ENCODE measurements around the gene NME7. TPM values are rescaled to one million over a fixed set of nuclear protein-coding genes. Genes with fewer than 3 reads are reported as not detected.
A peak's percentile ranks its signal among the peaks of the same experiment; 100 is the strongest.

Gene NME7
- total RNA-seq, 1 experiment from 2014 or later, result 30.3 TPM

DNA sequence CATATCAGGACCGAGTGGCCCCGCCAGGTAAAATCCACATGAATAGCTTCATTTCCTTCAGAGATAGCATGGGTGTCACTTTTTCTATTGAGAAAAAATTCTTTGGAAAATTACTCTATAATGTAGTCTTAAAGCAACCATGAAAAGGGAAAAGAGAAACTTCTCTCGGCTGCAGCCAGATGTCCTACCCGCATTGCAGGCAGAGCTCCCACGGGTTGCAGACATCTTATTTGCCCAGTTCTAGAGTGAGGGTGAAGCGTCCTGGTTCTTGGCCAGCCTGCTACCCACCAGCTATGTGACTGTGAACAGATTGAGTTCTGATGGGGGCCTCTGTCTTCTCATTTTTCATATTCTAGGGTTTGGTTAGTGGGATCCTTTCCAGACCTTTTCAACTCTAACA lies 256.1 kb downstream of the NME7 start:
- ATAC-seq, result no peak
- no peak for TF ChIP-seq SIN3A (IDR thresholded peaks at IDR 0.05; ENCODE audit: borderline replicate concordance, insufficient read depth, low read depth, low read length)
- no peak for TF ChIP-seq TCF7L2 (IDR thresholded peaks at IDR 0.05; ENCODE audit: low read depth, low read length)
- TF ChIP-seq, protein P1, sequence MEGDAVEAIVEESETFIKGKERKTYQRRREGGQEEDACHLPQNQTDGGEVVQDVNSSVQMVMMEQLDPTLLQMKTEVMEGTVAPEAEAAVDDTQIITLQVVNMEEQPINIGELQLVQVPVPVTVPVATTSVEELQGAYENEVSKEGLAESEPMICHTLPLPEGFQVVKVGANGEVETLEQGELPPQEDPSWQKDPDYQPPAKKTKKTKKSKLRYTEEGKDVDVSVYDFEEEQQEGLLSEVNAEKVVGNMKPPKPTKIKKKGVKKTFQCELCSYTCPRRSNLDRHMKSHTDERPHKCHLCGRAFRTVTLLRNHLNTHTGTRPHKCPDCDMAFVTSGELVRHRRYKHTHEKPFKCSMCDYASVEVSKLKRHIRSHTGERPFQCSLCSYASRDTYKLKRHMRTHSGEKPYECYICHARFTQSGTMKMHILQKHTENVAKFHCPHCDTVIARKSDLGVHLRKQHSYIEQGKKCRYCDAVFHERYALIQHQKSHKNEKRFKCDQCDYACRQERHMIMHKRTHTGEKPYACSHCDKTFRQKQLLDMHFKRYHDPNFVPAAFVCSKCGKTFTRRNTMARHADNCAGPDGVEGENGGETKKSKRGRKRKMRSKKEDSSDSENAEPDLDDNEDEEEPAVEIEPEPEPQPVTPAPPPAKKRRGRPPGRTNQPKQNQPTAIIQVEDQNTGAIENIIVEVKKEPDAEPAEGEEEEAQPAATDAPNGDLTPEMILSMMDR (IDR thresholded peaks at IDR 0.05), result no peak
- no peak for TF ChIP-seq POLR2AphosphoS5 (IDR thresholded peaks at IDR 0.05; ENCODE audit: low read depth, low read length)
- TF ChIP-seq, protein P2, sequence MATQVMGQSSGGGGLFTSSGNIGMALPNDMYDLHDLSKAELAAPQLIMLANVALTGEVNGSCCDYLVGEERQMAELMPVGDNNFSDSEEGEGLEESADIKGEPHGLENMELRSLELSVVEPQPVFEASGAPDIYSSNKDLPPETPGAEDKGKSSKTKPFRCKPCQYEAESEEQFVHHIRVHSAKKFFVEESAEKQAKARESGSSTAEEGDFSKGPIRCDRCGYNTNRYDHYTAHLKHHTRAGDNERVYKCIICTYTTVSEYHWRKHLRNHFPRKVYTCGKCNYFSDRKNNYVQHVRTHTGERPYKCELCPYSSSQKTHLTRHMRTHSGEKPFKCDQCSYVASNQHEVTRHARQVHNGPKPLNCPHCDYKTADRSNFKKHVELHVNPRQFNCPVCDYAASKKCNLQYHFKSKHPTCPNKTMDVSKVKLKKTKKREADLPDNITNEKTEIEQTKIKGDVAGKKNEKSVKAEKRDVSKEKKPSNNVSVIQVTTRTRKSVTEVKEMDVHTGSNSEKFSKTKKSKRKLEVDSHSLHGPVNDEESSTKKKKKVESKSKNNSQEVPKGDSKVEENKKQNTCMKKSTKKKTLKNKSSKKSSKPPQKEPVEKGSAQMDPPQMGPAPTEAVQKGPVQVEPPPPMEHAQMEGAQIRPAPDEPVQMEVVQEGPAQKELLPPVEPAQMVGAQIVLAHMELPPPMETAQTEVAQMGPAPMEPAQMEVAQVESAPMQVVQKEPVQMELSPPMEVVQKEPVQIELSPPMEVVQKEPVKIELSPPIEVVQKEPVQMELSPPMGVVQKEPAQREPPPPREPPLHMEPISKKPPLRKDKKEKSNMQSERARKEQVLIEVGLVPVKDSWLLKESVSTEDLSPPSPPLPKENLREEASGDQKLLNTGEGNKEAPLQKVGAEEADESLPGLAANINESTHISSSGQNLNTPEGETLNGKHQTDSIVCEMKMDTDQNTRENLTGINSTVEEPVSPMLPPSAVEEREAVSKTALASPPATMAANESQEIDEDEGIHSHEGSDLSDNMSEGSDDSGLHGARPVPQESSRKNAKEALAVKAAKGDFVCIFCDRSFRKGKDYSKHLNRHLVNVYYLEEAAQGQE (IDR thresholded peaks at IDR 0.05; ENCODE audit: insufficient read depth in 1 of 2, low read depth in 2 of 2, low read length in 1 of 2), result no peak
- DNase-seq (ENCODE audit: low read depth, low spot score), result no peak
- no peaks in the 10 kb centered on the region for H3K9me3 ChIP-seq (ENCODE audit: control insufficient read depth, insufficient read depth, low read depth, low read length)
- H3K36me3 ChIP-seq (ENCODE audit: control insufficient read depth, insufficient read depth, low read length), result peaks cover 7% of the 10 kb centered on the region
- intact Hi-C loops (cut with micrococcal nuclease; ENCODE audit: unreplicated experiment) (no loop called here), in situ Hi-C loops (cut with HindIII; ENCODE audit: low pct_unique_long_range_greater_than_20kb, low sequenced_read_pairs) (no loop called here)
- peak overlapping the region; percentile 96 for H3K27ac ChIP-seq (ENCODE audit: low read length)
- ChIA-PET CTCF (interaction anchor here (0.6 kb wide), 1 partner anchor 697 kb away, joined by 3 read pairs; no protein-coding TSS in a partner anchor), POLR2A (interaction anchor here (0.6 kb wide), 2 partner anchors 256 kb away, joined by 3 read pairs; partner anchors contain the start of gene NME7)
- BruUV-seq (replicated peaks), result no TSS peak
- peak overlapping the region in 1 of 2 experiments; percentile 97; a peak in 2 of 4 replicates for H3K4me3 ChIP-seq (ENCODE audit: low read depth in 2 of 2, low read length in 2 of 2)
- no peaks in the 10 kb centered on the region for H3K27me3 ChIP-seq (ENCODE audit: control insufficient read depth, insufficient read depth, low read length)
- peaks cover 52% of the 10 kb centered on the region for H3K4me1 ChIP-seq (ENCODE audit: control insufficient read depth, insufficient read depth, low read length)

DNA sequence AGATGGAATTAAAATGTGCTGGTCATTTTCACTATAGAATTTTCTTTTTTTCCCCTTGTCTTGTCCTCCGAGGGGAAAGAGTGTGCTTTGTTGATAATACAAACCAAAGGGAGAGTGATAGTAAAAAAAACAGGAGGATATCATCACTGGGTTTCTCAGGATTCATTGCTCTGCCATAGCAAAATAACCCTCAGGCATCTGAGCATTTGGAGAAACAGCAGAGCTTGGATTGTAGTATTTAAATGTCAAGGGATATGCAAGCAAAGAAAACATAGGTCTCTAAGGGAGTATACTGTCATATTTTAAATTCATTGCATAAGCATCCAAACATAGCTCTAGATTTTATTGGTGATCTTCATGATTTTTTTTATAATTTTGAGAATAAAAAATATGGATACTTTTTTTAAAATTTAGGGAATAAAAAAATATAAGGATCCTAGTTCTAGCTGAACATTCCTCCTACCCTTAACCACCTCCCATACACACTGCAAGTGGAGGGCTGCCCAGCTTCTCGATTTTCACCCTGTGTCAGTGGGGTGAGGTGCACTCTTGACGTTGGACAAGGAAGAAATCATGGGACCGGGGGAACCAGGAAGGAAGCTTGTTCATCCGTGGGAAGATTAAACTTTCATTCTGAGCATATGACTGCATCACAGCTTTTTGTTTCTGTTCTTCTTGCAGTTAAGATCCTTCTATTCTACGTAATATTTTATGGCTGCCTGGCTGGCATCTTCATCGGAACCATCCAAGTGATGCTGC lies 256.7 kb downstream of the NME7 start:
- ChIA-PET CTCF (interaction anchor here (0.6 kb wide), 1 partner anchor 698 kb away, joined by 3 read pairs; no protein-coding TSS in a partner anchor), POLR2A (interaction anchor here (0.6 kb wide), 2 partner anchors 256 to 257 kb away, joined by 3 read pairs; partner anchors contain the start of genes BLZF1 and NME7)
- ATAC-seq (no peak), DNase-seq (ENCODE audit: low read depth, low spot score) (no peak)
- peak overlapping the region; percentile 93 to 97 for H3K4me3 ChIP-seq (ENCODE audit: low read depth in 2 of 2, low read length in 2 of 2)
- in situ Hi-C loops (cut with HindIII; ENCODE audit: low pct_unique_long_range_greater_than_20kb, low sequenced_read_pairs), result no loop called here
- peak overlapping the region; percentile 96 for H3K27ac ChIP-seq (ENCODE audit: low read length)
- TF ChIP-seq, protein P2 (IDR thresholded peaks at IDR 0.05; ENCODE audit: insufficient read depth in 1 of 2, low read depth in 2 of 2, low read length in 1 of 2), result no peak
- TF ChIP-seq, protein P1 (IDR thresholded peaks at IDR 0.05), result no peak
- TF ChIP-seq SIN3A (IDR thresholded peaks at IDR 0.05; ENCODE audit: borderline replicate concordance, insufficient read depth, low read depth, low read length) (no peak), POLR2AphosphoS5 (IDR thresholded peaks at IDR 0.05; ENCODE audit: low read depth, low read length) (no peak)
- peaks cover 51% of the 10 kb centered on the region for H3K4me1 ChIP-seq (ENCODE audit: control insufficient read depth, insufficient read depth, low read length)
- peaks cover 7% of the 10 kb centered on the region for H3K36me3 ChIP-seq (ENCODE audit: control insufficient read depth, insufficient read depth, low read length)
- H3K9me3 ChIP-seq (ENCODE audit: control insufficient read depth, insufficient read depth, low read depth, low read length), result no peaks in the 10 kb centered on the region
- BruUV-seq (replicated peaks), result TSS peak; percentile 3
- intact Hi-C loops (cut with micrococcal nuclease; ENCODE audit: unreplicated experiment), result no loop called here
- H3K27me3 ChIP-seq (ENCODE audit: control insufficient read depth, insufficient read depth, low read length), result no peaks in the 10 kb centered on the region
